Right ventricle myocardium superior (tissue), 1 donor: ENCODE measurements around the gene CARM1. TPM values are rescaled to one million over a fixed set of nuclear protein-coding genes. Genes with fewer than 3 reads are reported as not detected.
A peak's percentile ranks its signal among the peaks of the same experiment; 100 is the strongest.
"Not testable (repeated sequence)": the region's sequence is repeated elsewhere in the genome, so short reads cannot be mapped to it uniquely, and the experiment has no call there.

ENCODE experiments used
- ATAC-seq: fragments of 200-7000 bp; cut with Tn5 transposase; one replicate; pipeline ENCODE4 v1.9.1; 2020; ENCODE audit warnings: mild to moderate bottlenecking; ENCODE audit not compliant: poor library complexity
- DNase-seq: peaks from one replicate; pipeline ENCODE4 v3.0.0-alpha.2; 2020
- intact Hi-C: fragments of 100-400 bp; cut with DNase I; formaldehyde crosslinking; loops from one replicate; pipeline ENCODE4 v1.11.2; 2022
- total RNA-seq: library from RNA; stranded (reverse); fragmentation: NEBNext Ultra II Directional; extraction: Animal tissue kit (Norgen Biotek cat#: 25700); gene quantifications from one replicate; pipeline ENCODE4 v1.2.1, GENCODE V29; 2021
- donor health status: DM: no; HTN: yes; CAD: no; lungs with severe emphysema.

CARM1 gene
- total RNA-seq, 1 donor from 2014 or later: 29.9 TPM

GRCh38 chr19:10839114-10840050 is 32.0 kb upstream of the CARM1 start:
- intact Hi-C loops: no loop called here
- no peak for ATAC-seq
- DNase-seq: no peak

- ATAC-seq: no peak
- intact Hi-C loops: no loop called here
- no peak for DNase-seq
These were observed 28.6 kb upstream of the CARM1 start for GRCh38 chr19:10842788-10843187.

- ATAC-seq (no peak), DNase-seq (no peak)
- intact Hi-C loops: no loop called here
These were observed 24.7 kb upstream of the CARM1 start for GRCh38 chr19:10846500-10847202.

- DNase-seq (no peak), ATAC-seq (peak; percentile 58)
- intact Hi-C loops: no loop called here
These were observed 23.0 kb upstream of the CARM1 start, which contains the start of gene C19orf38 for GRCh38 chr19:10848230-10848856. C19orf38 (plus strand) TSS chr19:10848415; CDS start chr19:10848509, 94 bp downstream.

GRCh38 chr19:10850631-10851030 is 20.7 kb upstream of the CARM1 start:
- DNase-seq (no peak), ATAC-seq (no peak)
- intact Hi-C loops: no loop called here

GRCh38 chr19:10852098-10852800 is 19.1 kb upstream of the CARM1 start:
- no peak for ATAC-seq
- DNase-seq: no peak
- intact Hi-C loops: no loop called here

GRCh38 chr19:10852941-10853340 is 18.4 kb upstream of the CARM1 start:
- intact Hi-C loops: no loop called here
- DNase-seq (no peak), ATAC-seq (no peak)

GRCh38 chr19:10854350-10855089 is 16.8 kb upstream of the CARM1 start:
- intact Hi-C loops: no loop called here
- ATAC-seq (no peak), DNase-seq (no peak)

GRCh38 chr19:10855879-10856522 is 15.4 kb upstream of the CARM1 start:
- intact Hi-C loops: no loop called here
- DNase-seq (no peak), ATAC-seq (no peak)

- ATAC-seq, DNase-seq, intact Hi-C loops: not testable (repeated sequence)
These were observed 14.5 kb upstream of the CARM1 start for GRCh38 chr19:10856899-10857298.

GRCh38 chr19:10858204-10858828 is 13.0 kb upstream of the CARM1 start:
- DNase-seq (no peak), ATAC-seq (no peak)
- intact Hi-C loops: no loop called here

GRCh38 chr19:10861103-10861651 is 10.2 kb upstream of the CARM1 start:
- intact Hi-C loops: no loop called here
- no peak for ATAC-seq
- no peak for DNase-seq

- intact Hi-C loops: no loop called here
- no peak for ATAC-seq
- DNase-seq: no peak
These were observed 8.7 kb upstream of the CARM1 start for GRCh38 chr19:10862561-10863106.

- no peak for DNase-seq
- ATAC-seq: peak; percentile 12
- intact Hi-C loops: no loop called here
These were observed 8.1 kb upstream of the CARM1 start for GRCh38 chr19:10863107-10863717.

- intact Hi-C loops: loop anchor here (2.0 kb wide), 2 partner anchors 96 to 148 kb away; no protein-coding TSS in a partner anchor
- ATAC-seq (peak; percentile 88), DNase-seq (peak; percentile 91)
These were observed 6.8 kb upstream of the CARM1 start for GRCh38 chr19:10864538-10864899.

- intact Hi-C loops: loop anchor here (5.0 kb wide), 1 partner anchor 209 kb away; no protein-coding TSS in a partner anchor
- ATAC-seq (no peak), DNase-seq (no peak)
These were observed 4.9 kb upstream of the CARM1 start for GRCh38 chr19:10866495-10866894.
